ENCODE data around the gene LOXL4. TPM values are rescaled to one million over a fixed set of nuclear protein-coding genes. Genes with fewer than 3 reads are reported as not detected.

LOXL4 gene
- total RNA-seq, 2 experiments from 2014 or later, result not detected

- Mint-ChIP-seq H3K27me3 (no peaks in the 10 kb centered on the region), H3K9me3 (ENCODE audit: low read depth) (no peaks in the 10 kb centered on the region), H3K27ac (no peak overlapping the region), H3K4me3 (no peak overlapping the region), H3K36me3 (ENCODE audit: low read depth) (peaks cover 38% of the 10 kb centered on the region), H3K4me1 (peaks cover 42% of the 10 kb centered on the region)
- ATAC-seq (peak; percentile 42), DNase-seq (no peak)
- ChIA-PET POLR2A (interaction anchor here (0.5 kb wide), 1 partner anchor 199 kb away, joined by 3 read pairs; no protein-coding TSS in a partner anchor), CTCF (no interaction called here)
- intact Hi-C loops (cut with DNase I, micrococcal nuclease), result no loop called here
These were observed 58.6 kb downstream of the LOXL4 start for GRCh38 chr10:98209441-98209840.

GRCh38 chr10:98208925-98209324 is 59.1 kb downstream of the LOXL4 start:
- Mint-ChIP-seq H3K27ac (no peak overlapping the region), H3K36me3 (ENCODE audit: low read depth) (peaks cover 35% of the 10 kb centered on the region), H3K4me1 (peaks cover 40% of the 10 kb centered on the region), H3K9me3 (ENCODE audit: low read depth) (no peaks in the 10 kb centered on the region), H3K4me3 (no peak overlapping the region), H3K27me3 (no peaks in the 10 kb centered on the region)
- intact Hi-C loops (cut with DNase I, micrococcal nuclease), result no loop called here
- ATAC-seq (peak; percentile 47), DNase-seq (no peak)
- POLR2A ChIA-PET, result interaction anchor here (0.5 kb wide), 1 partner anchor 200 kb away, joined by 3 read pairs; no protein-coding TSS in a partner anchor
- CTCF ChIA-PET, result no interaction called here

GRCh38 chr10:98205351-98205750 is 62.6 kb downstream of the LOXL4 start:
- POLR2A ChIA-PET, result no interaction called here
- no peaks in the 10 kb centered on the region for H3K9me3 Mint-ChIP-seq (ENCODE audit: low read depth)
- intact Hi-C loops (cut with DNase I, micrococcal nuclease), result no loop called here
- peaks cover 19% of the 10 kb centered on the region for H3K4me1 Mint-ChIP-seq
- DNase-seq (no peak), ATAC-seq (no peak)
- no peak overlapping the region for H3K27ac Mint-ChIP-seq
- H3K36me3 Mint-ChIP-seq (ENCODE audit: low read depth), result peaks cover 31% of the 10 kb centered on the region
- H3K4me3 Mint-ChIP-seq, result no peak overlapping the region
- no peaks in the 10 kb centered on the region for H3K27me3 Mint-ChIP-seq
- CTCF ChIA-PET, result interaction anchor here (1.3 to 1.6 kb wide), 2 partner anchors 13 to 104 kb away, joined by 3 read pairs; no protein-coding TSS in a partner anchor

- H3K27me3 Mint-ChIP-seq, result no peaks in the 10 kb centered on the region
- H3K9me3 Mint-ChIP-seq (ENCODE audit: low read depth), result no peaks in the 10 kb centered on the region
- H3K36me3 Mint-ChIP-seq (ENCODE audit: low read depth), result peaks cover 13% of the 10 kb centered on the region
- no peak for ATAC-seq
- no peak overlapping the region for H3K27ac Mint-ChIP-seq
- CTCF ChIA-PET, result no interaction called here
- DNase-seq, result no peak
- POLR2A ChIA-PET, result no interaction called here
- intact Hi-C loops (cut with DNase I, micrococcal nuclease), result no loop called here
- no peak overlapping the region for H3K4me3 Mint-ChIP-seq
- peaks cover 3% of the 10 kb centered on the region for H3K4me1 Mint-ChIP-seq
These were observed 65.6 kb downstream of the LOXL4 start for GRCh38 chr10:98202378-98202777.

GRCh38 chr10:98201760-98202159 is 66.2 kb downstream of the LOXL4 start:
- ATAC-seq (no peak), DNase-seq (no peak)
- ChIA-PET POLR2A (no interaction called here), CTCF (no interaction called here)
- Mint-ChIP-seq H3K27me3 (no peaks in the 10 kb centered on the region), H3K4me1 (peaks cover 5% of the 10 kb centered on the region), H3K9me3 (ENCODE audit: low read depth) (no peaks in the 10 kb centered on the region), H3K36me3 (ENCODE audit: low read depth) (peaks cover 11% of the 10 kb centered on the region), H3K4me3 (no peak overlapping the region), H3K27ac (no peak overlapping the region)
- intact Hi-C loops (cut with DNase I, micrococcal nuclease), result no loop called here

Other genes with a start within 250 kb of the LOXL4 start
- gene CRTAC1, start 237.6 kb downstream of the LOXL4 start, total RNA-seq, result not detected
- 10 to 100 TPM; 13.5 to 16.8 TPM for gene R3HCC1L, start 133.5 kb downstream of the LOXL4 start, total RNA-seq
- gene PYROXD2, start 147.0 kb upstream of the LOXL4 start, total RNA-seq, result 1 to 10 TPM; 4.1 to 4.4 TPM
- gene HPS1, start 178.7 kb upstream of the LOXL4 start, total RNA-seq, result 10 to 100 TPM; 51.9 to 53.2 TPM

All from activated CD4-positive, alpha-beta T cell treated with anti-CD3 and anti-CD28 coated beads for 36 hours (primary cell).